ENCODE results near the gene TACC2.
"Not testable (repeated sequence)": the region's sequence is repeated elsewhere in the genome, so short reads cannot be mapped to it uniquely, and the experiment has no call there.

The TACC2 gene

GRCh38 chr10:122007415-122007814 lies 18.5 kb downstream of the TACC2 start:
- peaks cover 9% of the 10 kb centered on the region for H3K9me3 Mint-ChIP-seq
- H3K36me3 Mint-ChIP-seq (ENCODE audit: low read depth), result no peaks in the 10 kb centered on the region
- peaks cover 14% of the 10 kb centered on the region for H3K27me3 Mint-ChIP-seq
- H3K27ac Mint-ChIP-seq, result no peak overlapping the region
- H3K4me3 Mint-ChIP-seq, result no peak overlapping the region
- no peaks in the 10 kb centered on the region for H3K4me1 Mint-ChIP-seq (ENCODE audit: low read depth)

GRCh38 chr10:122010405-122011050 lies 21.6 kb downstream of the TACC2 start:
- Mint-ChIP-seq H3K4me3 (no peak overlapping the region), H3K9me3 (no peaks in the 10 kb centered on the region), H3K27me3 (peaks cover 14% of the 10 kb centered on the region), H3K36me3 (ENCODE audit: low read depth) (no peaks in the 10 kb centered on the region), H3K27ac (no peak overlapping the region), H3K4me1 (ENCODE audit: low read depth) (no peaks in the 10 kb centered on the region)

- no peak overlapping the region for H3K4me3 Mint-ChIP-seq
- peaks cover 11% of the 10 kb centered on the region for H3K27me3 Mint-ChIP-seq
- H3K36me3 Mint-ChIP-seq (ENCODE audit: low read depth), result no peaks in the 10 kb centered on the region
- no peak overlapping the region for H3K27ac Mint-ChIP-seq
- no peaks in the 10 kb centered on the region for H3K4me1 Mint-ChIP-seq (ENCODE audit: low read depth)
- H3K9me3 Mint-ChIP-seq, result no peaks in the 10 kb centered on the region
Observed at GRCh38 chr10:122012731-122013130, 23.8 kb downstream of the TACC2 start.

GRCh38 chr10:122013311-122013780 lies 24.4 kb downstream of the TACC2 start:
- Mint-ChIP-seq H3K4me1 (ENCODE audit: low read depth) (no peaks in the 10 kb centered on the region), H3K27me3 (peaks cover 11% of the 10 kb centered on the region), H3K36me3 (ENCODE audit: low read depth) (no peaks in the 10 kb centered on the region), H3K9me3 (no peaks in the 10 kb centered on the region), H3K27ac (no peak overlapping the region), H3K4me3 (no peak overlapping the region)

- Mint-ChIP-seq H3K36me3 (ENCODE audit: low read depth) (no peaks in the 10 kb centered on the region), H3K27me3 (peaks cover 19% of the 10 kb centered on the region), H3K27ac (no peak overlapping the region), H3K4me1 (ENCODE audit: low read depth) (no peaks in the 10 kb centered on the region), H3K9me3 (no peaks in the 10 kb centered on the region), H3K4me3 (no peak overlapping the region)
Observed at GRCh38 chr10:122014652-122015248, 25.8 kb downstream of the TACC2 start.

- not testable (repeated sequence) for H3K27ac Mint-ChIP-seq; H3K4me3 Mint-ChIP-seq; H3K4me1 Mint-ChIP-seq (ENCODE audit: low read depth); H3K9me3 Mint-ChIP-seq; H3K36me3 Mint-ChIP-seq (ENCODE audit: low read depth)
- peaks cover 13% of the 10 kb centered on the region for H3K27me3 Mint-ChIP-seq
Observed at GRCh38 chr10:122017926-122018325, 29.0 kb downstream of the TACC2 start.

- H3K36me3 Mint-ChIP-seq (ENCODE audit: low read depth), result no peaks in the 10 kb centered on the region
- no peaks in the 10 kb centered on the region for H3K9me3 Mint-ChIP-seq
- no peak overlapping the region for H3K27ac Mint-ChIP-seq
- no peak overlapping the region for H3K4me3 Mint-ChIP-seq
- no peaks in the 10 kb centered on the region for H3K4me1 Mint-ChIP-seq (ENCODE audit: low read depth)
- H3K27me3 Mint-ChIP-seq, result peaks cover 13% of the 10 kb centered on the region
Observed at GRCh38 chr10:122018491-122018890, 29.5 kb downstream of the TACC2 start.

- Mint-ChIP-seq H3K4me3 (no peak overlapping the region), H3K4me1 (ENCODE audit: low read depth) (no peaks in the 10 kb centered on the region), H3K9me3 (no peaks in the 10 kb centered on the region), H3K27ac (no peak overlapping the region), H3K36me3 (ENCODE audit: low read depth) (no peaks in the 10 kb centered on the region), H3K27me3 (peaks cover 13% of the 10 kb centered on the region)
Observed at GRCh38 chr10:122018951-122019413, 30.0 kb downstream of the TACC2 start.

- H3K27ac Mint-ChIP-seq, result no peak overlapping the region
- no peak overlapping the region for H3K4me3 Mint-ChIP-seq
- no peaks in the 10 kb centered on the region for H3K9me3 Mint-ChIP-seq
- peaks cover 13% of the 10 kb centered on the region for H3K27me3 Mint-ChIP-seq
- H3K36me3 Mint-ChIP-seq (ENCODE audit: low read depth), result no peaks in the 10 kb centered on the region
- no peaks in the 10 kb centered on the region for H3K4me1 Mint-ChIP-seq (ENCODE audit: low read depth)
Observed at GRCh38 chr10:122019414-122019975, 30.5 kb downstream of the TACC2 start.

GRCh38 chr10:122020226-122020625 lies 31.3 kb downstream of the TACC2 start:
- Mint-ChIP-seq H3K4me3 (no peak overlapping the region), H3K27ac (no peak overlapping the region), H3K27me3 (peaks cover 13% of the 10 kb centered on the region), H3K36me3 (ENCODE audit: low read depth) (no peaks in the 10 kb centered on the region), H3K4me1 (ENCODE audit: low read depth) (no peaks in the 10 kb centered on the region), H3K9me3 (no peaks in the 10 kb centered on the region)

- Mint-ChIP-seq H3K4me1 (ENCODE audit: low read depth) (no peaks in the 10 kb centered on the region), H3K27me3 (peaks cover 13% of the 10 kb centered on the region), H3K36me3 (ENCODE audit: low read depth) (no peaks in the 10 kb centered on the region), H3K4me3 (no peak overlapping the region), H3K27ac (no peak overlapping the region), H3K9me3 (no peaks in the 10 kb centered on the region)
Observed at GRCh38 chr10:122021379-122021778, 32.4 kb downstream of the TACC2 start.

GRCh38 chr10:122021828-122022227 lies 32.9 kb downstream of the TACC2 start:
- H3K27ac Mint-ChIP-seq, result no peak overlapping the region
- H3K4me3 Mint-ChIP-seq, result no peak overlapping the region

GRCh38 chr10:122022276-122022675 lies 33.3 kb downstream of the TACC2 start:
- Mint-ChIP-seq H3K36me3 (ENCODE audit: low read depth) (no peaks in the 10 kb centered on the region), H3K27me3 (peaks cover 13% of the 10 kb centered on the region), H3K4me3 (no peak overlapping the region)

More at GRCh38 chr10:122021828-122022227, 32.9 kb downstream of the TACC2 start:
- Mint-ChIP-seq H3K4me1 (ENCODE audit: low read depth) (no peaks in the 10 kb centered on the region), H3K36me3 (ENCODE audit: low read depth) (no peaks in the 10 kb centered on the region), H3K27me3 (peaks cover 13% of the 10 kb centered on the region), H3K9me3 (no peaks in the 10 kb centered on the region)

GRCh38 chr10:122023257-122023656 lies 34.3 kb downstream of the TACC2 start:
- peaks cover 13% of the 10 kb centered on the region for H3K27me3 Mint-ChIP-seq
- not testable (repeated sequence) for H3K27ac Mint-ChIP-seq, H3K9me3 Mint-ChIP-seq

More at GRCh38 chr10:122022276-122022675, 33.3 kb downstream of the TACC2 start:
- Mint-ChIP-seq H3K9me3 (no peaks in the 10 kb centered on the region), H3K27ac (no peak overlapping the region), H3K4me1 (ENCODE audit: low read depth) (no peaks in the 10 kb centered on the region)

GRCh38 chr10:122029499-122030199 lies 40.7 kb downstream of the TACC2 start:
- H3K4me1 Mint-ChIP-seq (ENCODE audit: low read depth), result no peaks in the 10 kb centered on the region
- no peaks in the 10 kb centered on the region for H3K36me3 Mint-ChIP-seq (ENCODE audit: low read depth)
- H3K27ac Mint-ChIP-seq, result no peak overlapping the region
- no peak overlapping the region for H3K4me3 Mint-ChIP-seq
- H3K27me3 Mint-ChIP-seq, result peaks cover 9% of the 10 kb centered on the region
- H3K9me3 Mint-ChIP-seq, result no peaks in the 10 kb centered on the region

More at GRCh38 chr10:122023257-122023656, 34.3 kb downstream of the TACC2 start:
- not testable (repeated sequence) for H3K4me1 Mint-ChIP-seq (ENCODE audit: low read depth); H3K36me3 Mint-ChIP-seq (ENCODE audit: low read depth); H3K4me3 Mint-ChIP-seq
